SIG-M5 (cell line): ENCODE data around the gene SPINDOC.
"Not testable (repeated sequence)": the region's sequence is repeated elsewhere in the genome, so short reads cannot be mapped to it uniquely, and the experiment has no call there.

Experiments used
- DNase-seq: peaks from one replicate; lab custom pipeline; 2025; lab: John Stamatoyannopoulos, UW

SPINDOC gene

DNA sequence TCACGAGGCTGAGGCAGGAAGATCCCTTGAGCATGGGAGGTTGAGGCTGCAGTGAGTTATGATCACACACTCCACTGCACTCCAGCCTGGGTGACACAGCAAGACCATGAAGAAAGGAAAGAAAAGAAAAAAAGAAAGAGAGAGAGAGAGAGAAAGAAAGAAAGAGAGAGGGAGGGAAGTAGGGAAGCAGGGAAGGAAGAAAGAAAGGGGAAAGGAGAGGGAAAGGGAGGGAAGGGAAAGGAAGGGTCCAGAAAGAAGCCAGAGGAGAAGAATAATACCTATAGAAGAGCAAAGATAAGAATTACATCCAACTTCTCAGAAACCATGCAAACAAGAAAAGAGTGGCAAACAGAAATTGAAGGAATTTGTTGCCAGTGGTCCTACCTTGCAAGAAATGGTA lies 27.4 kb upstream of the SPINDOC start:
- DNase-seq: no peak

DNA sequence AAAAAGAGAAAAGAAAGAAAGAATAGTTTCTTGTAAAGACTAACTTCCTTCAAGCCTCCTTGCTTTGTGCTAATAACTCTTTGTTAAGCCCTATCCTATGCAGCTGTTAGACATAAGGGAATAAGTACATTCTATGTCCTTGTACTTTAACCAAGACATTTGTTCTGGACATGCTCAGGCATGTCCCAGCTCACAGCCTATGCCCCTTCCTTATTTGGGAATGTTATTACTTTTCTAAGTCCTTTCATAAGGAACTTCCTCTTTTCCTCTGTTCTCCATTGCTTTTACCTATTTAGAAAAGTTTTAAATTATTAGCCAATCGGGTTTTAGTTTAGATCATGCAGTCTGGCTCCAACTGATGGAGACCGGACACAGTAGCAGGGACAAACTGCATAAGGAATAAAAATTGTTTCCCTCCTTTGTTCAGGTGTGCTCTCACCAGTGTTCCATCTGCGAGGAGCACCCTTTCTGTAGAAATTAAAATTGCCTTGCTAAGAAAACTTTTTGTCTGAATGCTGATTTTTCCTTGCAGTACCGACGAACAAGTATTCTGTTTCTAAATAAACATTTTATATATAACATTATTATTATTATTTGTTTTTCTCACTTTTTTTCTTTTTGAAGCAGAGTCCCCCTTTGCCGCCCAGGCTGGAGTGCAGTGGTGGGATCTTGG lies 21.6 kb upstream of the SPINDOC start:
- DNase-seq: no peak

- no peak for DNase-seq
Observed at GRCh38 chr11:63793161-63793560, 20.1 kb upstream of the SPINDOC start.

DNA sequence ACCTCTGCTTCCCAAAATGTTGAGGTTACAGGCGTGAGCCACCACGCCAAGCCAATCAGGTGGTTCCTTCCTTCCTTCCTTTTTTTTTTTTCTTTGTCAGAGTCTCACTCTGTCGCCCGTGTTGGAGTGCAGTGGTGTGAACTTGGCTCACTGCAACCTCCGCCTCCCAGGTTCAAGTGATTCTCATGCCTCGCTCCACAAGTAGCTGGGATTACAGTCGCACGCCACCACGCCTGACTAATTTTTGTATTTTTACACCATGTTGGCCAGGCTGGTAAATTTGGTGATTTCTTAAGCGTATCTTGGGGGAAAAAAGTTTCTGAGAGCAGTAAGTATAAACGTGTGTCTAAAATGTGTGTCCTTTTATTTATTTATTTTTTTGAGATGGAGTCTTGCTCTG lies 18.2 kb upstream of the SPINDOC start:
- DNase-seq: no peak

DNA sequence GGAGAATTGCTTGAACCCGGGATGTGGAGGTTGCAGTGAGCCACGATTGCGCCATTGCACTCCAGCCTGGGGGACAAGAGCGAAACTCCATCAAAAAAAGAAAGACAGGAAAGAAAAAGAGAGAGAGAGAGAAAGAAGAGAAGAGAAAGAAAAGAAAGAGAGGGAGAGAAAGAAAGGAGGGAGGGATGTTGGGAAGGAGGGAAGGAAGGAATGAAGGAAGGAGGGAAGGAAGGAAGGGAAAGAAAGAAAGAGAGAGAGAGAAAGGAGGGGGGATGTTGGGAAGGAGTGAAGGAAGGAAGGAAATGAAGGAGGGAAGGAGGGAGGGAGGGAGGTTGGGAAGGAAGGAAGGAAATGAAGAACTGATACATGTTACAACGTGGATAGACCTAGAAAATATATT lies 12.3 kb upstream of the SPINDOC start:
- DNase-seq: no peak

DNA sequence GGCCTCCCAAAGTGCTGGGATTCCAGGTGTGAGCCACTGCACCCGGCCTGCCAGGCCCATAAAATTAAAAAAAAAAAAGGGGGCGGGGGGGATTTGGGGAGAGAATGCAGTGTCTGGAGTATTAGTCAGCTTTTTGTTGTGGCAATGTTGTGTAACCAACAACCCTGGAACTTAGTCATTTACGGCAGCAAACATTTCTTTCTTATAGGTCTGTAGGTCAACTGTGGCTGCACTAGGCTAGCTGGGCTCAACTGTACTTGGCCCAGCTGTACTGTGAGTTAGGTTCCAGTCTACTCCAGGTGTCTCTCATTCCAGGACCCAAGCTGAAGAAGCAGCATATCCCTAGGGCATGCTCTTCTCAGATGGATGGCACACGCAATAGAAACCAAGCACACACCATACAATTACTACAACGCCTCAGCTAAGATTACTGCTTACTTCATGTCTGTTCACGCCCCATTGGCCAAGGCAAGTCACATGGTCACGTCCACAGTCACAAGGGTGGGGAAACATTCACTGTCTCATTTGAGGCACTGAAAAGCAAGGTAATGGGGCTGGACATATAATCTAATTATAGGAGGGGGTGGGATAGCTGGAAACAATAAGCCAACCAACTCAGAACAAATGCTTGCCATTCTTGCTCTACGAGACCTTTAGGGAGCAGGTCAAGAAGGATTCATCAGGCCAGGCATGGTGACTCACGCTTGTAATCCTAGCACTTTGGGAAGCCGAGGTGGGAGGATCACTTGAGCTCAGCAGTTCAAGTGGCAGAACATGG lies 10.4 kb upstream of the SPINDOC start:
- no peak for DNase-seq

- no peak for DNase-seq
Observed at GRCh38 chr11:63804259-63804658, 9.0 kb upstream of the SPINDOC start.

DNA sequence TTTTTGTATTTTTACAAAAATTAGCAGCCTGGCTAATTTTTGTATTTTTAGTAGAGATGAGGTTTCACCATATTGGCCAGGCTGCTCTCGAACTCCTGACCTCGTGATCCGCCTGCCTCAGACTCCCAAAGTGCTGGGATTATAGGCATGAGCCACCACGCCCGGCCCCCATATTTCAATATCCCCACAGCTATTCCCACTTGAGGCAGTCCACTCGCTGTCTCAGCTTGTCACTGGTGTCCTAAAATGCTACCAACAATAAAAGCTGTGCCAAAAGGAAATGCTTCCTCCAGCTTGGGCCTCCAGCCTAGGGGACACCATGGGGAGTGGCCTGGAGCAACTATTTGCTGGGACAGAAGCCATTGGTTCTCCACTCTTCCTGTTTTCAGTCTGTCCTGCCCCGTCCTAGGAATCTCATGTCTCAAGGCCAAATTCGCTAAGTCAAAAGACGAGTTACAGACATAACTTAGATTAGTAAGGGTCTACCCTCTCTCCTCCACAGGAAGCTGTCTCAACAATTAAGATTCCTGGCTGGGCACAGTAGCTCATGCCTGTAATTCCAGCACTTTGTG lies 7.3 kb upstream of the SPINDOC start:
- no peak for DNase-seq

- DNase-seq: not testable (repeated sequence)
Observed at GRCh38 chr11:63810383-63810782, 2.9 kb upstream of the SPINDOC start.

- no peak for DNase-seq
Observed at GRCh38 chr11:63811522-63811921, 1.7 kb upstream of the SPINDOC start.

DNA sequence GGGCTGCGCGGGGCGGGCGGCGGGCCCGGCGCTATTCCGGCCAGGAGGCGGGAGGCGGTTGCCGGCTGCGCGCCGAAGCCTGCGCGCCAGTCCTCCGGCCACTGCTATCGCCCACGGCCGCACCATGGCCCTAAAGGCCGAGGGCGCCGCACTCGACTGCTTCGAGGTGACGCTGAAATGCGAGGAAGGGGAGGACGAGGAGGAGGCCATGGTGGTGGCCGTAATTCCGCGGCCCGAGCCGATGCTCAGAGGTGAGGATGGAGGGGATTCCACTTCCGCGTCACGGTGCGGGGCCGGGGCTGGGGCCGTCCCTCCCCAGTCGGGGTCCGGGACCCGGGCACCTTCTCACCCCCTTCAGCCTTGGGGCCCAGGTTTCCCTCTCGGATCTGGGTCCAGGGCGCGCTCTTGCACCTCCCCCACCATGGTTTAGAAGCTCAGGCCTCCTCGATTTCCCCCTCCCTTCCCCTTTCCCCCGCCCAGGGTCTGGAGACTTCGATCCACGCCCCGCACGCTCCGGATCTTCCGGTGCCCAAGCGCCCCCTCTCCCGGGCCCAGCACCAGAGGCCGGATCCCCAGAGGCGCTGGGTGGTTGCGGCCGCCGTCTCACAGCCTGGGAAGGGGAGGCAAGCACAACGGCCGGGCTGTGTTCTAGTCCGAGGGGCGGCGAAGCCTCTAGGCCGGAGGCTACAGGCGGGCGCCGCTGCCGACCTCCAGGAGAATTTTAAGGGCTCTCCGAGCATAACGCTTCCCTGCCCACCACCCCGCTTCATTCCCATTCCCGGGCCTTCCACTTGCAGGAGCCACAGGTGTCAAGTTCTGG lies 517 bp downstream of the SPINDOC start:
- DNase-seq: no peak

- no peak for DNase-seq
Observed at GRCh38 chr11:63814383-63814736, 1.1 kb downstream of the SPINDOC start.

DNA sequence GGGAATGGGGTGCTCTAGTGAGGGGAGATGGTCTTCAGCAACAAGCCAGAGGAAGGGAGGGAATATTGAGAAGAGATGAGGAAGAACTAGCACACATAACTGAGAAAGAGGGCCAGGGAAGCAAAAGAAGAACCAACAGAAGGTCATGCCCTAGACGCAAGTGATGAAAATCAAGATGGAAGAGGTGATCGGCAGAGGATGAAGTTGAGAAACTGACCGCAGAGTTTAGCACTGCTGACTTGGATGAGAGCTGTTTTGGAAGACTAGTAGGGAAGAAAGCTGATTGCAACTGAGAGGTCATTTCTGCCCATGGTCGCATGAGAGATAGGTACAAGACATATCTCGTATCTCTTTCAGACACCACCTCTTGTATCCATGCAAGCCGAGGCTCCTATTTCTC lies 2.9 kb downstream of the SPINDOC start:
- DNase-seq: no peak

DNA sequence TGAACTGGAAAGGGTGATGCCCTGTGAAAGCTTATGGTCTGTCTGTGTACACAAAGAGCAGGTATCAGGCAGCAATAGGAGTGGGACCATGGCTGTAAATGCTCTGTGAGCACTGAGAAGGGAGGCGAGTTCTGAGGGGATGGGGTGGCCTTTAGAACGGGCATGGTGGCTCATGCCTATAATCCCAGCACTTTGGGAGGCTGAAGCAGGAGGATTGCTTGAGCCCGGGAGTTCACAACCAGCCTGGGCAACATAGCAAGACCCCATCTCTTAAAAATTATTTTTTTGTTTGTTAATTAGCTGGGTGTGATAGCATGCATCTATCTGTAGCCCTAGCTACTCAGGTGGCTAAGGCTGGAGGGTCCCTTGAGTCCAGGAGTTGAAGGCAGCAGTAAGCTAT lies 3.5 kb downstream of the SPINDOC start:
- DNase-seq: no peak

DNA sequence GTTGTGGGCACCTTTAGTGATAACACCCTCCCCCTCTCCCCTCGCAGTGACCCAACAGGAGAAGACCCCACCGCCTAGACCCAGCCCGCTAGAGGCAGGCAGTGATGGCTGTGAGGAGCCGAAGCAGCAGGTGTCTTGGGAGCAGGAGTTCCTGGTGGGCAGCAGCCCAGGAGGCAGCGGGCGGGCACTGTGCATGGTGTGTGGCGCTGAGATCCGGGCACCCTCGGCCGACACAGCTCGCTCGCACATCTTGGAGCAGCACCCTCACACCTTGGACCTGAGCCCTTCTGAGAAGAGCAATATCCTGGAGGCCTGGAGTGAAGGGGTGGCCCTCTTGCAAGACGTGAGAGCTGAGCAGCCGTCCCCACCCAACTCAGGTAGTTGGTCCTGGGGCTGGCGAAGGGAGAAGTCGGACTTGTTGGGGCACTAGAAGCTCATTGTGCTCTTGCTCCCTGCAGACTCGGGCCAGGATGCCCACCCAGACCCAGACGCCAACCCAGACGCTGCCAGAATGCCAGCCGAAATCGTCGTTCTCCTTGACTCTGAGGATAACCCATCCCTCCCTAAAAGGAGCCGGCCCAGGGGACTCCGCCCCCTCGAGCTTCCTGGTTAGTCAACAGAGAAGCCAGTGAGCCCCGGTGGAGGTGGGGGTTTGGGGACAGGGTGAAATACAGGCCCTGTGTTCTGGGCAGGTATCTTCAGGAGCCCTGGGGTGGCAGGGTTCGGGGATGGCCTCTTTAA lies 4.7 kb downstream of the SPINDOC start:
- DNase-seq: no peak

GRCh38 chr11:63818609-63819008 lies 5.4 kb downstream of the SPINDOC start:
- DNase-seq: no peak

DNA sequence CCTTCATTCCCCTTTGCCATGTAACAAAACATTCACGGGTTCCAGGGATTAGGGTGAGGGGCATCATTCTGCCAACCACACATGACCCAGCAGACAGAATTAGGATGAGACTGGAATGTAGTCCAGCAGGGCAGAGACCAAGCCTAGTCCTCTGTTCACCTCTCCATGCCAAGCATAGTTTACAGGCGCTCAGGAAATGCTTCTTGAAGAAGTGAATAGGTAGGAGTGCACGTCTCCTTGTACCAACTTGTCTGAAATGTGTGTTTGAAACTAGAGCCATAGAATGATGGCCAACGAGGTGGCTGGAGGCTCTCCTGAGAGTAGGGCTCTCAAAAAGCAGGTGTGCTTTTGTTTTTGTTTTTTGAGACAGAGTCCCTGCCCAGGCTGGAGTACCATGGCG lies 8.2 kb downstream of the SPINDOC start:
- no peak for DNase-seq

- DNase-seq: no peak
Observed at GRCh38 chr11:63826471-63827190, 13.4 kb downstream of the SPINDOC start.

DNA sequence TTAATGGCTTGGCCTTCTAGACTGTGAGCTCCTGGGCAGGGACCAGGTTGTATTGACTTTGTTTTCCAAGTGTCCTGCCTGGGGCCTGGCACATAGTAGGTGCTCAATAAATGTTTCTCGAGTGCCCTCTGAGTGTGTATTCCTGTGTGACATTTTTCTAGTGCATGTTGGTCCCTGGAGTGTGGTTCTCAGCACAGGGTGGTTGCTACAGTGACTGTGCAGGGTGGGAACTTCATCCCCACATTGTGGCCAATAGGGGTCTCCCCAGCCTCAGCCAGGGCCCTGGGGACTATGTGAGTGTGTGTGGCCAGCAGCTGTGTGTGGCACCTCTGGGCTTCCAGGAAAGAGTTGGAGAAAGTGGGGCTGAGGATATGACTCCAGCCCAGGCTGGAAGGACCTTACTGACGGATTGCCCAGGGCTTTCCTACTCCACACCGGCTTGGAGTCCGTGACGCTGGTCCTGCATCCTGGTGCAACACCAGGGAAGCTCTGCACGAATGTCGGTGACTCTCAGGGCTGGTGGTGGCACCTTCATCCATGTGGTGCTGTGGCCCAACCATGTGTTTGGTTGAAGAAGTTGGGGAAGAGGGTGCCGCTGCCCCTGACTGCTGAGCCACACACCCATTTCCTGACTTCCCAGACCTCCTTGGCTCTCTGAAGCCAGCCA lies 16.7 kb downstream of the SPINDOC start:
- DNase-seq: no peak

- DNase-seq: no peak
Observed at GRCh38 chr11:63831326-63831725, 18.1 kb downstream of the SPINDOC start.

DNA sequence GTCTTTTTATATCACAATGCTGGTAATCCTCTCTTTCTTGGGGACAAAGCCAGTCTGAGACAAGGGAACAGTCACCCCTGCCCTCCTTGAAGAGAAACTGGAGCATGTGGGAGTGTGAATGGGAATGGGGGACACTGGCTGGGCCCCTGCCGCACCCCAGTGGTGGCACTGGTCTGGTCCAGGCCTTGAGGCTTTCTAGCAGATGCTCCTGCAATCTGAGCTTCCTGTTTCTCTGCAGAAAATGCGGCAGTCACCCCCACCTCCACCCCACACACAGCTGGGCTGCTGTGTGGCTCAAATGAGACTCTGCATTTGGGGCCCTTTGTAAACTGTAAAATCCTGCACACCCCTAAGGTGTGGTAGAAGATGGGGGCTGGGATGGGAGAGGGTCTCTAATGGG lies 19.1 kb downstream of the SPINDOC start:
- DNase-seq: no peak
